H9 (cell line): ENCODE results near the gene SPTY2D1. TPM values are rescaled to one million over a fixed set of nuclear protein-coding genes. Genes with fewer than 3 reads are reported as not detected.
"Not testable (repeated sequence)": the region's sequence is repeated elsewhere in the genome, so short reads cannot be mapped to it uniquely, and the experiment has no call there.

Experiments used
- DNase-seq: peaks from one replicate; pipeline ENCODE4 v3.0.0-alpha.2; 2017
- H2AFZ ChIP-seq: one replicate; pipeline ENCODE4 v1.6.1; 2013; ENCODE audit warnings: mild to moderate bottlenecking, low read length, control low read depth, moderate library complexity
- H2AK5ac ChIP-seq: 2 replicates; pipeline ENCODE4 v1.6.1; 2013; ENCODE audit warnings: low read length, control low read depth, mixed read lengths; ENCODE audit not compliant: insufficient read length
- H2BK120ac ChIP-seq: one replicate; pipeline ENCODE4 v1.6.1; 2013; ENCODE audit warnings: low read depth, mild to moderate bottlenecking, low read length, control low read depth, inconsistent platforms; ENCODE audit not compliant: poor library complexity, severe bottlenecking
- H2BK12ac ChIP-seq: 2 replicates; pipeline ENCODE4 v1.6.1; 2013; ENCODE audit warnings: low read length, control low read depth, mixed read lengths, low read depth; ENCODE audit not compliant: insufficient read length
- H2BK15ac ChIP-seq: 2 replicates; pipeline ENCODE4 v1.6.1; 2013; ENCODE audit warnings: low read depth, low read length, control low read depth
- H2BK20ac ChIP-seq: one replicate; pipeline ENCODE4 v1.6.1; 2013; ENCODE audit warnings: low read depth, mild to moderate bottlenecking, low read length, control low read depth, inconsistent platforms; ENCODE audit not compliant: poor library complexity, severe bottlenecking
- H2BK5ac ChIP-seq: 2 replicates; pipeline ENCODE4 v1.6.1; 2013; ENCODE audit warnings: low read length, control low read depth, mixed read lengths; ENCODE audit not compliant: insufficient read length
- H3K14ac ChIP-seq: 2 replicates; pipeline ENCODE4 v1.6.1; 2013; ENCODE audit warnings: low read length, control low read depth; ENCODE audit not compliant: insufficient read depth
- H3K18ac ChIP-seq: 2 replicates; pipeline ENCODE4 v1.6.1; 2013; ENCODE audit warnings: low read depth, mild to moderate bottlenecking, mixed read lengths, low read length, control low read depth; ENCODE audit not compliant: insufficient read length
- H3K23ac ChIP-seq: 2 replicates; pipeline ENCODE4 v1.6.1; 2013; ENCODE audit warnings: low read length, control low read depth, mixed read lengths, low read depth; ENCODE audit not compliant: insufficient read length
- H3K23me2 ChIP-seq: 2 replicates; pipeline ENCODE4 v1.6.1; 2013; ENCODE audit warnings: low read depth, mild to moderate bottlenecking, mixed read lengths, low read length, control low read depth; ENCODE audit not compliant: insufficient read length, poor library complexity, severe bottlenecking
- H3K27ac ChIP-seq: 2 replicates; pipeline ENCODE4 v1.5.1; 2013; ENCODE audit warnings: low read length, control low read depth, mixed read lengths, low read depth; ENCODE audit not compliant: insufficient read length
- H3K27me3 ChIP-seq: 2 replicates; pipeline ENCODE4 v1.6.1; 2013; ENCODE audit warnings: low read length, control low read depth, inconsistent platforms; ENCODE audit not compliant: insufficient read depth
- H3K4ac ChIP-seq: 2 replicates; pipeline ENCODE4 v1.6.1; 2013; ENCODE audit warnings: low read depth, mild to moderate bottlenecking, control low read depth, inconsistent platforms, low read length, moderate library complexity
- H3K4me1 ChIP-seq: 2 replicates; pipeline ENCODE4 v1.6.1; 2013; ENCODE audit warnings: low read length, control low read depth, inconsistent platforms; ENCODE audit not compliant: insufficient read depth
- H3K4me2 ChIP-seq: 2 replicates; pipeline ENCODE4 v1.6.1; 2013; ENCODE audit warnings: low read length, control low read depth, mixed read lengths; ENCODE audit not compliant: insufficient read length, insufficient read depth
- H3K56ac ChIP-seq: 2 replicates; pipeline ENCODE4 v1.6.1; 2013; ENCODE audit warnings: low read depth, mild to moderate bottlenecking, mixed read lengths, low read length, control low read depth; ENCODE audit not compliant: insufficient read length
- H3K79me1 ChIP-seq: 2 replicates; pipeline ENCODE4 v1.6.1; 2013; ENCODE audit warnings: low read depth, mild to moderate bottlenecking, moderate library complexity, low read length, control low read depth, inconsistent platforms; ENCODE audit not compliant: insufficient read depth, poor library complexity, severe bottlenecking
- H3K79me2 ChIP-seq: 2 replicates; pipeline ENCODE4 v1.6.1; 2013; ENCODE audit warnings: low read length, control low read depth, inconsistent platforms; ENCODE audit not compliant: insufficient read depth
- H3K9ac ChIP-seq: 2 replicates; pipeline ENCODE4 v1.6.1; 2013; ENCODE audit warnings: low read length, control low read depth, mixed read lengths; ENCODE audit not compliant: insufficient read length; ENCODE audit errors: extremely low read depth
- H3K9me3 ChIP-seq: one replicate; pipeline ENCODE4 v1.6.1; 2013; ENCODE audit warnings: low read depth, low read length, inconsistent platforms; ENCODE audit not compliant: control insufficient read depth
- H3T11ph ChIP-seq: one replicate; pipeline ENCODE4 v1.6.1; 2013; ENCODE audit warnings: mild to moderate bottlenecking, low read length, control low read depth, inconsistent platforms
- H4K20me1 ChIP-seq: one replicate; pipeline ENCODE4 v1.6.1; 2013; ENCODE audit not compliant: control insufficient read depth, insufficient read length, insufficient read depth
- H4K5ac ChIP-seq: 2 replicates; pipeline ENCODE4 v1.6.1; 2013; ENCODE audit warnings: low read depth, mild to moderate bottlenecking, mixed read lengths, low read length, control low read depth; ENCODE audit not compliant: insufficient read length
- H4K8ac ChIP-seq: replicated peaks from 2 replicates; pipeline ENCODE4 v1.6.1; 2013; ENCODE audit warnings: low read length, control low read depth, mixed read lengths, low read depth; ENCODE audit not compliant: insufficient read length
- H4K91ac ChIP-seq: 2 replicates; pipeline ENCODE4 v1.6.1; 2013; ENCODE audit warnings: low read depth, mild to moderate bottlenecking, moderate library complexity, mixed read lengths, low read length, control low read depth; ENCODE audit not compliant: insufficient read length
- H3K27ac Mint-ChIP-seq, 3 experiments: 2 replicates in 2 of 3; 3 replicates in 1 of 3; pipeline ENCODE4 v1.8.0; 2020 to 2021; ENCODE audit warnings: mixed read lengths in 3 of 3, mild to moderate bottlenecking in 1 of 3, moderate library complexity in 1 of 3
- H3K27me3 Mint-ChIP-seq: 2 replicates; pipeline ENCODE4 v1.8.0; 2021; ENCODE audit warnings: low read depth, mild to moderate bottlenecking, moderate library complexity, mixed read lengths
- H3K36me3 Mint-ChIP-seq, 3 experiments: 2 replicates in 2 of 3; 3 replicates in 1 of 3; pipeline ENCODE4 v1.8.0; 2020 to 2021; ENCODE audit warnings: low read depth in 3 of 3, mixed read lengths in 3 of 3; ENCODE audit not compliant: insufficient read depth in 1 of 3
- H3K4me1 Mint-ChIP-seq, 2 experiments: 2 replicates each; pipeline ENCODE4 v1.8.0; 2020; ENCODE audit warnings: mixed read lengths in 2 of 2
- H3K4me3 Mint-ChIP-seq, 2 experiments: 2 replicates in 1 of 2; 3 replicates in 1 of 2; pipeline ENCODE4 v1.8.0; 2020 to 2021; ENCODE audit warnings: mild to moderate bottlenecking in 2 of 2, mixed read lengths in 2 of 2, moderate library complexity in 1 of 2
- H3K9me3 Mint-ChIP-seq, 2 experiments: 2 replicates in 1 of 2; 3 replicates in 1 of 2; pipeline ENCODE4 v1.8.0; 2020; ENCODE audit warnings: mild to moderate bottlenecking in 2 of 2, mixed read lengths in 2 of 2, moderate library complexity in 1 of 2
- CTCF ChIP-seq: fragments of 200-600 bp; sonication (generic); conservative IDR thresholded peaks from 3 replicates; pipeline ENCODE4 v1.8.0; 2021; ENCODE audit warnings: antibody characterized with exemption, mild to moderate bottlenecking
- WGBS: extraction: QIAGEN DNeasy Blood & Tissue Kit; methylation state at CpG from one replicate; pipeline ENCODE4 v1.1.7; 2013; ENCODE audit warnings: missing lambda C conversion rate, low lambda C conversion rate, mixed read lengths; ENCODE audit not compliant: insufficient read length; ENCODE audit errors: extremely low coverage; 5-methylcytosine and 5-hydroxymethylcytosine counted together
- total RNA-seq: library from RNA; stranded (reverse); gene quantifications from 2 replicates; pipeline ENCODE4 v1.2.1, GENCODE V29; 2021

The SPTY2D1 gene
- total RNA-seq, 1 experiment from 2014 or later: 15.9 TPM

DNA sequence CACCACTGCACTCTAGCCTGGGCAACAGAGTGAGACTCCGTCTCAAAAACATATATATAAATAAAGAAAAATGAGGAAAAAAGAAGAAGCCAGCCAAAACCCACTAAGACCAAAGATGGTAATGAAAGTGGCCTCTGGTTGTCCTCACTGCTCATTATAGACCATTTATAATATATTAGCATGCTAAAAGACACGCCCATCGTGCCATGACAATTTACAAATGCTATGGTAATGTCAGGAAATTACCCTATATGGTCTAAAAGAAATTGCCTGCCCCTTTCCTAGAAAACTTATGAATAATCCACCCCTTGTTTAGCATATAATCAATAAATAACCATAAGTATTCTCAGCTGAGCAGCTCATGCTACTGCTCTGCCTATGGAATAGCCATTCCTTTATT lies 48.3 kb upstream of the SPTY2D1 start:
- Histone ChIP-seq H3K79me1 (no peaks in the 10 kb centered on the region), H2AK5ac (no peak overlapping the region), H2BK5ac (no peak overlapping the region), H4K8ac (no peak overlapping the region), H4K5ac (no peak overlapping the region), H4K20me1 (no peaks in the 10 kb centered on the region), H2BK120ac (no peak overlapping the region), H4K91ac (no peak overlapping the region), H3K9ac (no peak overlapping the region), H2AFZ (no peak overlapping the region), H3K14ac (no peak overlapping the region), H3K27ac (no peak overlapping the region), H3K27me3 (no peaks in the 10 kb centered on the region), H3K4me2 (no peak overlapping the region), H3K4me1 (no peaks in the 10 kb centered on the region), H3K9me3 (no peaks in the 10 kb centered on the region), H3K23ac (no peak overlapping the region), H2BK12ac (no peak overlapping the region), H3K18ac (no peak overlapping the region), H3K23me2 (no peaks in the 10 kb centered on the region), H3T11ph (no peak overlapping the region), H3K56ac (no peak overlapping the region), H2BK20ac (no peak overlapping the region), H3K79me2 (no peaks in the 10 kb centered on the region), H3K4ac (no peak overlapping the region), H2BK15ac (no peak overlapping the region)
- no peak for DNase-seq
- WGBS: no CpG with 5 or more reads among the region's 3 CpGs
- Mint-ChIP-seq H3K36me3 (no peaks in the 10 kb centered on the region), H3K27ac (no peak overlapping the region), H3K4me3 (no peak overlapping the region), H3K27me3 (no peaks in the 10 kb centered on the region; the same call in 1 of the 2 replicates), H3K4me1 (peaks cover 0 to 8% of the 10 kb centered on the region in 2 experiments; a peak in 2 of 4 replicates), H3K9me3 (no peaks in the 10 kb centered on the region)
- no peak for TF ChIP-seq CTCF

DNA sequence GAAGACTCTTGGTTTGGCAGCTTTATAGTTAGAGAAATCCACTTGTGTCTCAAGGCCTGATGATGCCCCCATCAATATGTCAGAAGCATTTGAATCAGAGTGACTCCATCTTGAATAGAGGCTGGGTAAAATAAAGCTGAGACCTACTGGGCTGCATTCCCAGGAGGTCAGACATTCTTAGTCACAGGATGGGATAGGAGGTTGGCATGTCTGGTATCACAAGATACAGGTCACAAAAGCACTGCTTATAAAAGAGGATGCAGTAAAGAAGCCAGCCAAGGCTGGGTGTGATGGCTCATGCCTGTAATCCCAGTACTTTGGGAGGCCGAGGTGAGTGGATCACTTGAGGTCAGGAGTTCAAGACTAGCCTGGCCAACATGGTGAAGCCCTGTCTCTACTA lies 47.8 kb upstream of the SPTY2D1 start:
- not testable (repeated sequence) for H3K56ac ChIP-seq, H3K18ac ChIP-seq, H2BK15ac ChIP-seq, H2AFZ ChIP-seq, H2BK20ac ChIP-seq, H3K79me2 ChIP-seq, H4K5ac ChIP-seq, H3K27ac ChIP-seq, H3K23ac ChIP-seq, H4K20me1 ChIP-seq, H3K27me3 Mint-ChIP-seq, H3K9me3 Mint-ChIP-seq, H4K91ac ChIP-seq, H3K4me2 ChIP-seq, H3K27ac Mint-ChIP-seq, H3K36me3 Mint-ChIP-seq, H3K79me1 ChIP-seq, H3K4me1 Mint-ChIP-seq, H2BK120ac ChIP-seq, H2BK12ac ChIP-seq, DNase-seq, H3T11ph ChIP-seq, H2BK5ac ChIP-seq, H2AK5ac ChIP-seq, H3K14ac ChIP-seq, H3K27me3 ChIP-seq, H3K4me3 Mint-ChIP-seq, H4K8ac ChIP-seq, H3K4ac ChIP-seq, H3K23me2 ChIP-seq, H3K9ac ChIP-seq, H3K9me3 ChIP-seq, H3K4me1 ChIP-seq
- WGBS: no CpG with 5 or more reads among the region's 1 CpG
